NCI-H345 (cell line): Measurements from ENCODE around the gene SRBD1.
A peak's percentile ranks its signal among the peaks of the same experiment; 100 is the strongest.

Experiments used
- DNase-seq: peaks from one replicate; lab custom pipeline; 2025; lab: John Stamatoyannopoulos, UW

Gene SRBD1

GRCh38 chr2:45611020-45611859, at the start of gene SRBD1:
Gene SRBD1 (minus strand): TSS chr2:45611267. CDS start chr2:45605441, 5,826 bp downstream.
- peak; percentile 96 for DNase-seq

- peak; percentile 49 for DNase-seq
These were observed 43.2 kb upstream of the SRBD1 start for GRCh38 chr2:45654250-45654649.

GRCh38 chr2:45653122-45653913, 42.3 kb upstream of the SRBD1 start:
- no peak for DNase-seq

- DNase-seq: peak; percentile 34
These were observed 41.3 kb upstream of the SRBD1 start for GRCh38 chr2:45652090-45653031.

DNA sequence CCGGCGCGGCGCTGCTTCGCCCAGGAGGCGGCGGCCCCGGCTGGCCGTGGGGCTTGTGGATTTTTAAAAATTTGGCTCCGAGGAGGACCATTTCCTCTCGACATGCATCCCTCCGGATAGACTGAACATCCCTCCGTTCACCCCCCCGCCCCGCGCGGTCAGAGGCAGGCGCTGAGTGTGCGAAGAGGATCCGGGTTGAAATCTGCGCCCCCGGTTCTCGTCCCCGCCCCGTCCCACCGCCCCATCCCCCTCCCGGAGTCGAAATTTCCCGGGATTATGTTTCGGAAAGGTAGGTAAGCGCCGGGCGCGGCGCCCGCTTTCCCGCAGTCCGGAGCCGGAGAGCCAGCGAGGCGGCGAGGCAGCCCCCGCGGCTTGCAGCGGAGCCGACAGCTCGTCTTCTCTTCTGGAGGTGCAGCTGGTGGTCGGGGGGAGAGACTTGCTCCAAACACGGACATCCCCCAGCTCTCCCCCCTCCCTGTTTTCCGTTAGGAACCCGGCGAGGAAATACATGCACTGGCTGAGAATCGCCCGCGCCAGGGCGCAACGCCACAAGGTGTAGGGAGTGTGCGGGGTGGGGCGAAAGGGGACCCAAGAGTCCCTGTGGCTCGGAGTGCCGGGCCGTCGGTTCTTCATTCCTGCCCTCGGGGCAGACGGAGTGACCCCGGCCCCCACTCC, 40.5 kb upstream of the SRBD1 start, which contains the start of gene PRKCE:
TSS of gene PRKCE (plus strand) at position 261 of the 675 bp plus-strand sequence.
- peak; percentile 46 for DNase-seq

- DNase-seq: peak; percentile 62
These were observed 39.9 kb upstream of the SRBD1 start for GRCh38 chr2:45650851-45651414.

DNA sequence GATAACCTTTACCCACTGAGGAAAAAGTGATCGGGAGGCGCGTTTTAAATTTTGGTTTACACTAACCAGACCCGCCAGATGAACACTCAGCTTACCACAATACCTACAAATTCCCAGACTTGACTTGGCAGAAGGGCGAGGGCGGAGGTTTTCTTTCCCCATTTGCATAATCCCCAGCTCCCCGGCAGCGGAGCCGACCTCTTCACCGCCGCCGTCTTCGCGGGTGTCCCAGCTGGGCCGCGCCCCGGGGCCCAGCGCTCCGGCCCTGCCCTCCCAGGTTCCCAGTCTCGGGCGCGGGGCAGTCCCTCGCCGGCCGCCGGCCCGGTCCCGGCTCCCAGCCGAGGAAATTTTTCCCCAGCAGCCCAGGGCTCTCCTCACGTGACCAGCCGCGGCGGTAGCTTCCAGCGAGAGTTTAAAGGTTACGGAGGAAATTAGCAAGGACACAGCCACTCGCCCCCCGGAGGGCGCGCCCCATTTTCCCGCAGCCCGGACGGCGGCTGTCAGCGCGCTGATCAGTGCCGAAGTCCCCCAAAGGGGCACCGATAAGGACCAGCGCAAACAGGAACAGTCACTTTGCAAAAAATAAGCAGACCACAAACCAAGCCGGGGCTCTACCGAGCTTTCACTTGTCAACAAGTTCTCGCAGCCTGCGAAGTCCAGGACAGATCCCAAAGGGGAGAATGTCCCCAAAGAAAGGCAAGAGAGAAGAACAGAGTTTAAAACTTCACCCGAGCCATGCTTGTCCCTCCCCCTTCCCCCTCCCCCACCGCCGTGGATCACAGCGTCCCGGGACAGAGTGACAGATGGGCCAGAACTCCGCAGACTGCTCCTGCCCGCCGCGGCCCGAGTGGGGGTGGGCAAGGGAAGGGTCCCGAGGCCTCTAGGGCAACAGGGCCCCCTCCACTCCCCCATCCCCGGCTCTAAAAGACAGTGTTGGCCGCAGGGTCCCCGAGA, 39.1 kb upstream of the SRBD1 start:
- DNase-seq: peak; percentile 35

DNA sequence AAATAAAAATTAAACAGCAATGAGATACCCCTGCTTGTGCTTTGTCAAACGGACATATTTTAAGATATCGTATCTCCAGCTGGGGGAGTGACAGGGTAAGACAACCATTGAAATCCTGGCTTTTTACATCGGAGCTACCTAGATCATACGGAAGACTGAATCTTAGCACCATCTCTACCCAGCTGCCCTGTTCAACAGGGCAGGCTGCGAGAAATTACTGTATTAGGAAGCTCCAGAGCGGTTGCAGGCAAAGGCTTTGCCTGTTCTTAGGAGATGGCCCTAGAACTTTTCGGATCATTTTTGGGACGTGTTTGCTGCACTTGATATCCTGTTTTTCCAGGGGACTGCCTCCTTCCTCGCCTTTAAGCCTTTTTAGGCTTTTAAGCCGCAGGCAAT, 38.4 kb upstream of the SRBD1 start:
- peak; percentile 7 for DNase-seq

GRCh38 chr2:45648636-45649035, 37.6 kb upstream of the SRBD1 start:
- DNase-seq: no peak

DNA sequence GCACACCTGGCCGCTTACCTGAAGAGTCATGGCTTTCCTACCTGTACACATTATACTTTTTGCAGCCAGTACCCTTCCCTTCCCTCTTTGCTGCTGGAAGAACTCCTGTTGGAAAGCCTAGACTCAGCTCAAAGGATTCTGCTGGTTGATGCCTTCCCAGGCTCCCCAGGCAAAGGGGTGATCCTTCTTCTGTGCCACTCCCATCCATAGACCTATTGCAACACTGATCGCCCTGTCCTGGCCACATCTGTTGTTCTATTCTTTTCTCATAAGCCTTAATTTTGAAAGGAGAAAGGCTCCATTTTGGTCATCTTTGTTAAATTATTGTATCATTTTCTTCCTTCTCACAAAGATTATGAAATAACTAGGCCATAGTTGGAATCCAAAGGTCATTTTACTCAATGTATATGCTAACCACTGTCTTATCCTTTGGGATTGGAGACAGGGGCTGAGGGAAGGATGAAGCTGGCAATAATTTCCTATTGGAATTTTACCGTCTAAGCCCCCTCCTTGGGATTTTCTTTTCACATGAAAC, 37.0 kb upstream of the SRBD1 start:
- DNase-seq: no peak

DNA sequence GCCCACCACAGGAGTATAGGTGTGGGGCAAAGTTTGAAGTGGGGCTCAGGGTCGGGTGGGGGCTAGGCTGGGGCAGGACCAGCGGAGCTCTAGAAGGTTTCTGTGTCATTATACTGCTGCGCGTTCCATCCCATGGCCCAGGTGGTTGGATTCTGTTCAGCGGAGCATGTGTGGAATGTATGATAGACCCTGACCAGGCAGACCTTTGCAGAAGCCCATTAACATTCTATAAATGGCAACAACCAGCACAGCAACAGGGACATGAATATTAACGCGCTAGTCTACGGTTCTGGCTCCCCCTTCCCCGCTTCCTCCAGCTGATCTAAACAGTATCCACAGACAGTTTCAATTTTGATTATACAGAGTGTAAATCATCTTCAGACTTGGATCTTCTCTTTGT, 36.3 kb upstream of the SRBD1 start:
- no peak for DNase-seq

DNA sequence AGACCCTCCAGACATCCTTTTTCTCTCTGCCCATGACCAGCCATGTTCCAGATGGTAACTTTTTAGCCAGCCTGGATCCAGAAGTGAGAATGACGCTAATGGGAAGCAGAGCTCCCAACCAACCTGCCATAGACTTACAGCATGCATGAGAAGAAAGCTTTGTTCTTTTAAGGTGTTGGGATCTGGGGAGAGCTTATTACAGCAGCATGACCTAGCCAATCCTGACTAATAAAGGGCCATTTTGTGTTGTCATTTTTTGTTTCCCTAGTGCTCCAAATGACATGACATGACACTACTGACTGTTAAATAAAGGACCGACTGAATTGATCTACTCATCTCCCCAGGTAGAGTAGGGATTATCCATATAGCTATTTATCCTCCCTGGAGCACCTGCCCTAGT, 35.2 kb upstream of the SRBD1 start:
- DNase-seq: no peak

DNA sequence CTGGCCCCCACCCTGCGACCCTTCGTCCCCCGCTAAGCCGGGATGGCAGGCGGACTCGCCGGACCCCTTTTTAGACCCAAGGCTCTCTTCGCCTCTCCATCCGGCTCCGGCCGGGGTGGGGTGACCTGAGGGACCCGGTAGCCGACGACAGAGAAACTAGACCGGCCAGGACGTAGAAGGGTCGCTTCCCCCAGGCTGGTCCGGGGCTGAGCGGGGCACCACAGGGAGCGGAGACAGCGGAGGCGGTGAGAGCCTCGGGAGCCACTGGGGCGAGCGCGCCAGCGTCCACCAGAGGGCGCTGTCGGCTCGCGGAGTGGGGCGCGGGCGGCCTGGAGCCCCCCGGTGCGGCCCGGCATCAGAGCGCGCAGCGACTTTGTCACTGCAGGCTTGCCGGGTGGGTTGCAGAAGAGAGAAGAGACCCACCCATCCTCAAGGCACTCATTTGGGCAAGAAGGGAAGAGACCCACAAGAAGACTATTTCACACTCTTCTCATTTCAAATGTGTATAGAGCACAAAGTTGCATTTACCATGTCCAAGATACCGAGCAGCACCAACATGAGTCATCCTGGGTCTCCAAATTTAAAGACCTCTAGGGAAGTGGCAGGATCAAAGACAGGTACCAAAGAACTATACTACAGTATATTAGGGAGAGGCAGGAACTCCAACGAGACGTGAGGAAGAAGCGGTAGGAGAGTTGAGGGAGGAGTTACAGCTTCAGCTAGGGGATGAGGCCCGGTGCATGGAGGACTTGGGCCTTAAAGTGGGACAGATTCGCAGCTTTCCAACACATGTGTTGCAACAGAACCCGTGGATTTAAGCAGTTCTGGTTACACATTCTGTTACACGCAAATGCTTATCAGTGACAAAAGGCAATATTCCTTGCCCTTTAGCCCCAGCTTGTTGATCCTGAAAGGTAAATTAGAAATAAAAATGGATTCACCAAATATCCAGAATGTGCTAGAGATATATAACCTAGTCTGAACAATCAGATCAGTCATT, 32.8 kb upstream of the SRBD1 start:
- peak; percentile 71 for DNase-seq

DNA sequence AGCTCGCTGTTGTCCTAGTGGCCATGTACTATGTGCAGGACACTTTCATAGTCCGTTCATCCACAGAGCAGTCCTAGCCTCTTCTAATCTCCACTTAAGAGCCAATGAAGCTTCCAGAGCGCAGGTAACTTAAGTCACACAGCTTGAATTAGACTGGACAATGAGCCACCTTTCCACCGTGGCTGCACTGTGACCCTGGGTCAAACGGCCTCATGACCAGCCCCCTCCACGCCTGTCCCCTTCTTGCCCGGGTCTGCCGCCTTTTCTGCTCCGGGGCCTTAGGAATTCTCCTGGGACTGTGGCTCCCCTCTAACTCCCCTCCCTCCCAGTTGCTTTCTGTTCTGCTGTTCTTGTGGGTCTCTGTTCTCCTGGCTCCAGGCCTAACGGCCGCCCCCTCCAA, 32.0 kb upstream of the SRBD1 start:
- DNase-seq: no peak

DNA sequence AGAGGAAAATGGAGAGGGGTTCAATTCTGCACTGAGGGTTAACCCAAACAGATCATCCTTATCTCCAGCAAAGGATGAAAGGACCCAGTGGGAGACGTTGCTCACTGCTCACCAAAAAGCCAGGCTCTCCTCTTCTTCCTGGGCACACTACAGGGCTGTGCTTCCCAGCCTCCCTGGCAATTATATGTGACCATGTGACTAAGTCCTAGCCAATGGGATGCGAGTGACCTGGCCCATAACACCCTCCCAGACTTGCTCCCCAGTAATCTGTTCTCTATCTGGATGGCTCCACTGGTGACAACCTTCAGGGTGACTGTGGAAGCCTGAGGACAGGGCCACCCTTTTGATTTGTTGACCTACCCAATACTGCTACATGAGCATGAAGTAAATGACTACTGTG, 29.5 kb upstream of the SRBD1 start:
- no peak for DNase-seq

DNA sequence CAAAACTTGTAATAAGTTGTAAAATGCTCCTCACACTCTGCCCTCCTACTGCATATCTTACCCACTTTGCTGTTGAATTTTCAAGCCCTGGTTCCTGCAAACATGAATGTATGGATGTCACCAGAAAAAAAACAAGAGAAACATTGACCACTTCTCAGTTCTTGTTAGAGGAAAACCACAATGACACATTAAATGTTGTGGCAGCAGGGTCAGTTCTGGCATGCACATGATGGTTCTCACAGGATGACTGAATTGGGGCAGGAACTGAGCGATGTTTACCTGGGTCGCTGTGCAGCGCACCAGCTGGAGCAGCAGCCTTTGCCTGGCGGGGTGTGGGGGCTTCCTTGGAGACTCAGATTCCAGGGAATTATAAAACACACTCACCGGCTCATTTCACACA, 26.4 kb upstream of the SRBD1 start:
- DNase-seq: no peak

GRCh38 chr2:45636008-45636407, 24.9 kb upstream of the SRBD1 start:
- peak; percentile 69 for DNase-seq

- no peak for DNase-seq
These were observed 23.2 kb upstream of the SRBD1 start for GRCh38 chr2:45634223-45634622.
